GM18909 (cell line): ENCODE results near the gene HS3ST1.
"Not testable (repeated sequence)": the region's sequence is repeated elsewhere in the genome, so short reads cannot be mapped to it uniquely, and the experiment has no call there.

Source experiments
- ATAC-seq: cut with Tn5 transposase; IDR thresholded peaks from one replicate; pipeline ENCODE4 v1.9.1; 2021; ENCODE audit warnings: mild to moderate bottlenecking; ENCODE audit not compliant: unreplicated experiment, poor library complexity

The HS3ST1 gene

GRCh38 chr4:11408233-11408967 is 20.3 kb downstream of the HS3ST1 start:
- ATAC-seq: no peak

GRCh38 chr4:11407551-11407950 is 21.1 kb downstream of the HS3ST1 start:
- ATAC-seq: no peak

GRCh38 chr4:11404431-11404830 is 24.3 kb downstream of the HS3ST1 start:
- no peak for ATAC-seq

GRCh38 chr4:11402192-11402591 is 26.5 kb downstream of the HS3ST1 start:
- ATAC-seq: peak; percentile 60

GRCh38 chr4:11399461-11399971 is 29.2 kb downstream of the HS3ST1 start:
- no peak for ATAC-seq

- peak; percentile 74 for ATAC-seq
These were observed 30.7 kb downstream of the HS3ST1 start for GRCh38 chr4:11397819-11398610.

- no peak for ATAC-seq
These were observed 31.5 kb downstream of the HS3ST1 start for GRCh38 chr4:11397146-11397545.

GRCh38 chr4:11393551-11393950 is 35.1 kb downstream of the HS3ST1 start:
- ATAC-seq: no peak

- ATAC-seq: not testable (repeated sequence)
These were observed 44.6 kb downstream of the HS3ST1 start for GRCh38 chr4:11384072-11384471.

GRCh38 chr4:11376571-11376970 is 52.1 kb downstream of the HS3ST1 start:
- no peak for ATAC-seq

- ATAC-seq: no peak
These were observed 52.5 kb downstream of the HS3ST1 start for GRCh38 chr4:11376146-11376545.

GRCh38 chr4:11368701-11369115 is 60.0 kb downstream of the HS3ST1 start:
- ATAC-seq: no peak

- ATAC-seq: no peak
These were observed 61.3 kb downstream of the HS3ST1 start for GRCh38 chr4:11367371-11367770.

GRCh38 chr4:11366859-11367258 is 61.8 kb downstream of the HS3ST1 start:
- ATAC-seq: no peak

- no peak for ATAC-seq
These were observed 63.7 kb downstream of the HS3ST1 start for GRCh38 chr4:11365039-11365438.

GRCh38 chr4:11359591-11359990 is 69.1 kb downstream of the HS3ST1 start:
- ATAC-seq: no peak

- ATAC-seq: no peak
These were observed 73.5 kb downstream of the HS3ST1 start for GRCh38 chr4:11355226-11355625.

GRCh38 chr4:11354531-11354930 is 74.2 kb downstream of the HS3ST1 start:
- no peak for ATAC-seq

- no peak for ATAC-seq
These were observed 80.1 kb downstream of the HS3ST1 start for GRCh38 chr4:11348449-11349088.

- ATAC-seq: no peak
These were observed 83.8 kb downstream of the HS3ST1 start for GRCh38 chr4:11344916-11345315.

GRCh38 chr4:11343536-11343935 is 85.2 kb downstream of the HS3ST1 start:
- no peak for ATAC-seq
